GM12873 (cell line): ENCODE measurements around the gene HBG1.
"Not testable (repeated sequence)": the region's sequence is repeated elsewhere in the genome, so short reads cannot be mapped to it uniquely, and the experiment has no call there.

Source experiments
- TF ChIP-seq, protein P1 (sequence below): IDR thresholded peaks from 2 replicates; pipeline ENCODE4 v1.5.1; 2012; ENCODE audit warnings: low read depth, mild to moderate bottlenecking, moderate library complexity, low read length, control low read depth; ENCODE audit not compliant: insufficient read depth; ENCODE audit errors: missing control alignments

HBG1 gene

GRCh38 chr11:5249807-5250396, at the start of gene HBG1:
Gene HBG1 (minus strand): TSS chr11:5249857. CDS start chr11:5249804, 53 bp downstream.
- TF ChIP-seq, protein P1, sequence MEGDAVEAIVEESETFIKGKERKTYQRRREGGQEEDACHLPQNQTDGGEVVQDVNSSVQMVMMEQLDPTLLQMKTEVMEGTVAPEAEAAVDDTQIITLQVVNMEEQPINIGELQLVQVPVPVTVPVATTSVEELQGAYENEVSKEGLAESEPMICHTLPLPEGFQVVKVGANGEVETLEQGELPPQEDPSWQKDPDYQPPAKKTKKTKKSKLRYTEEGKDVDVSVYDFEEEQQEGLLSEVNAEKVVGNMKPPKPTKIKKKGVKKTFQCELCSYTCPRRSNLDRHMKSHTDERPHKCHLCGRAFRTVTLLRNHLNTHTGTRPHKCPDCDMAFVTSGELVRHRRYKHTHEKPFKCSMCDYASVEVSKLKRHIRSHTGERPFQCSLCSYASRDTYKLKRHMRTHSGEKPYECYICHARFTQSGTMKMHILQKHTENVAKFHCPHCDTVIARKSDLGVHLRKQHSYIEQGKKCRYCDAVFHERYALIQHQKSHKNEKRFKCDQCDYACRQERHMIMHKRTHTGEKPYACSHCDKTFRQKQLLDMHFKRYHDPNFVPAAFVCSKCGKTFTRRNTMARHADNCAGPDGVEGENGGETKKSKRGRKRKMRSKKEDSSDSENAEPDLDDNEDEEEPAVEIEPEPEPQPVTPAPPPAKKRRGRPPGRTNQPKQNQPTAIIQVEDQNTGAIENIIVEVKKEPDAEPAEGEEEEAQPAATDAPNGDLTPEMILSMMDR, result not testable (repeated sequence)

DNA sequence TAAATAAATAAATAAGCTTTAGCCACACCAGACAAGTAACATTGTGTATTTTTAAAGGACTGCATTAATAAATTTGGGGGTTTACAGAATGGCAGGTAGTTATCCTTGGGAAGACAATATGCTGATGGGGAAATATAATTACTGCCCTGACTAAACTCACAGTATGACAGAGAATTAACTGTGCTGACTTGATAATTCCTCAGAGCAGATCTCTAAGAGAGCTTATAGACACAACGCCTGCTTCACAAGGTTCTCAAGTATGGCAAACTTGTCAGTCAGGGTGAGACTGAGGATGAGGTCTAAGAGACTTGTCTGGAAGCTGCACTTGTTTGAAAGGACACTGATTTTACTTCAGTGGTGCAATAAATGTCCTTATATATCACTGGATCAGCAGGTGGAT, 48.8 kb upstream of the HBG1 start:
- TF ChIP-seq, protein P1, result no peak

- TF ChIP-seq, protein P1, result no peak
Measured at GRCh38 chr11:5297721-5298323, 48.2 kb upstream of the HBG1 start.

DNA sequence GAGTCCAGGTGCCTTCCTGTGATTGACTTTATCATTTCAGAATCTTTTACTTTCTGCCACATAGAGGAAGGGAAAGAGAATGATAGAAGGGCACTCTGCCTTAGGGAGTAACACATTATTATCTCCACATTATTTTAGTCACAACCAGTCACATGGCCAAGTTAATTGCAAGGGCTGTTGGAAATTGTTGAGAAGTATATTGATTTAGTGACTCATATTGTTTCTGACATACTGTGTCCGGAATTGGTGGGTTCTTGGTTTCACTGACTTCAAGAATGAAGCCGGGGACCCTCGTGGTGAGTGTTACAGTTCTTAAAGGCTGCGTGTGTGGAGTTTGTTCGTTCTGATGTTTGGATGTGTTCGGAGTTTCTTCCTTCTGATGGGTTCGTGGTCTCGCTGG, 43.4 kb upstream of the HBG1 start:
- TF ChIP-seq, protein P1, result no peak

DNA sequence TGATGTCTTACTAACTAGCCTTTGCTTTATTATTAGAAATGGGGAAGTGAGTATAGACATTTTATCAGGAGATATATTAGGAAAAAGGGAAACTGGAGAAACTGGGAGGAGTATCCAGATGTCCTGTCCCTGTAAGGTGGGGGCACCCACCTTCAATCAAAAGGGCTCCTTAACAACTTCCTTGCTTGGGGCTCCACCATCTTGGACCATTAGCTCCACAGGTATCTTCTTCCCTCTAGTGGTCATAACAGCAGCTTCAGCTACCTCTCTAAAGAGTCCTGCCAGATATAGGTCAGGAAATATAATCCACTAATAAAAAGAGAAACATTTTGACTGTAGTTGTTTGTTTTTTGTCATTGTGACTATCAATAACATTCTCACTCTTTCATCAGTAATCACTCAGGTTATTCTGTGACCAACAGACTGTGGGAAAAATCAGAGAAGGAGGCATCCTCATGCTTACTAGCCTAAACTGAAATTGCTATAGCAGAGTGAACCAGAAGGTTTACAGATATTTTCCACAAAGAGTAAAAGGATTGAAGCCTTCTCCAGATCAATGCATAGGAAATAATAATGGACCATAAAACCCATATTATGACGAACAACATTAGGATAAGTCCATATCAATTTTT, 41.7 kb upstream of the HBG1 start:
- TF ChIP-seq, protein P1, result peak; percentile 68

GRCh38 chr11:5290106-5290505, 40.4 kb upstream of the HBG1 start:
- TF ChIP-seq, protein P1, result no peak

GRCh38 chr11:5289696-5290095, 40.0 kb upstream of the HBG1 start:
- TF ChIP-seq, protein P1, result no peak
